Astrocyte (in vitro differentiated cells and primary cell): Measurements from ENCODE around the gene ASH1L. TPM values are rescaled to one million over a fixed set of nuclear protein-coding genes. Genes with fewer than 3 reads are reported as not detected.

Experiments
- DNase-seq: peaks from one replicate; pipeline ENCODE4 v3.0.0-alpha.2; 2010; ENCODE audit warnings: low read depth
- FAIRE-seq: peaks from 2 replicates; lab custom pipeline; 2011; peaks lifted over from hg19 to GRCh38; lab: Jason Lieb, UNC
- H2AFZ ChIP-seq: 2 replicates; pipeline ENCODE4 v1.6.0; 2012; ENCODE audit warnings: low read depth, low read length, inconsistent platforms
- H3K27ac ChIP-seq: 2 replicates; pipeline ENCODE4 v1.5.1; 2011; ENCODE audit warnings: low read depth, low read length, inconsistent platforms
- H3K27me3 ChIP-seq: 2 replicates; pipeline ENCODE4 v1.6.0; 2011; ENCODE audit warnings: low read length, inconsistent platforms; ENCODE audit not compliant: insufficient read depth
- H3K36me3 ChIP-seq: 2 replicates; pipeline ENCODE4 v1.5.1; 2011; ENCODE audit warnings: low read length, inconsistent platforms; ENCODE audit not compliant: insufficient read depth
- H3K4me1 ChIP-seq: 2 replicates; pipeline ENCODE4 v1.5.1; 2011; ENCODE audit warnings: low read length, inconsistent platforms; ENCODE audit not compliant: insufficient read depth
- H3K4me2 ChIP-seq: 2 replicates; pipeline ENCODE4 v1.6.0; 2012; ENCODE audit warnings: low read length, inconsistent platforms
- H3K4me3 ChIP-seq: 2 replicates; pipeline ENCODE4 v1.5.1; 2011; ENCODE audit warnings: low read depth, mild to moderate bottlenecking, low read length, inconsistent platforms; ENCODE audit not compliant: insufficient read depth
- H3K79me2 ChIP-seq: 2 replicates; pipeline ENCODE4 v1.6.0; 2012; ENCODE audit warnings: mild to moderate bottlenecking, low read length, inconsistent platforms; ENCODE audit not compliant: insufficient read depth
- H3K9ac ChIP-seq: 2 replicates; pipeline ENCODE4 v1.6.0; 2012; ENCODE audit warnings: mild to moderate bottlenecking, low read length, inconsistent platforms
- H3K9me3 ChIP-seq: 2 replicates; pipeline ENCODE4 v1.5.1; 2012; ENCODE audit warnings: low read depth, mild to moderate bottlenecking, low read length, inconsistent platforms; ENCODE audit not compliant: insufficient read depth
- H4K20me1 ChIP-seq: 2 replicates; pipeline ENCODE4 v1.6.0; 2012; ENCODE audit warnings: low read length, inconsistent platforms; ENCODE audit not compliant: insufficient read depth
- H3K27ac Mint-ChIP-seq: one replicate; pipeline ENCODE4 v1.8.0; 2021; ENCODE audit warnings: mild to moderate bottlenecking, mixed read lengths; ENCODE audit not compliant: unreplicated experiment
- H3K27me3 Mint-ChIP-seq: one replicate; pipeline ENCODE4 v1.8.0; 2021; ENCODE audit warnings: low read depth, mixed read lengths; ENCODE audit not compliant: unreplicated experiment
- H3K36me3 Mint-ChIP-seq: one replicate; pipeline ENCODE4 v1.8.0; 2021; ENCODE audit warnings: low read depth, mixed read lengths; ENCODE audit not compliant: unreplicated experiment
- H3K4me1 Mint-ChIP-seq: one replicate; pipeline ENCODE4 v1.8.0; 2021; ENCODE audit warnings: low read depth, mixed read lengths; ENCODE audit not compliant: unreplicated experiment
- H3K4me3 Mint-ChIP-seq: one replicate; pipeline ENCODE4 v1.8.0; 2021; ENCODE audit warnings: mild to moderate bottlenecking, moderate library complexity, mixed read lengths; ENCODE audit not compliant: unreplicated experiment
- H3K9me3 Mint-ChIP-seq: one replicate; pipeline ENCODE4 v1.8.0; 2021; ENCODE audit warnings: mild to moderate bottlenecking, mixed read lengths; ENCODE audit not compliant: unreplicated experiment
- EZH2 ChIP-seq: IDR thresholded peaks from 2 replicates; pipeline ENCODE4 v1.6.1; 2012; ENCODE audit warnings: mild to moderate bottlenecking, low read length, inconsistent platforms; ENCODE audit not compliant: insufficient read depth
- total RNA-seq: library from RNA; stranded (reverse); gene quantifications from 2 replicates; pipeline ENCODE4 v1.2.1, GENCODE V29; 2021
- TF ChIP-seq, protein P1 (sequence below): IDR thresholded peaks from 2 replicates; pipeline ENCODE4 v1.5.1; 2011; ENCODE audit warnings: low read depth, mild to moderate bottlenecking, inconsistent platforms, low read length, moderate library complexity; ENCODE audit not compliant: insufficient read depth

ASH1L gene
- total RNA-seq, 1 donor from 2014 or later = 31.1 TPM

DNA sequence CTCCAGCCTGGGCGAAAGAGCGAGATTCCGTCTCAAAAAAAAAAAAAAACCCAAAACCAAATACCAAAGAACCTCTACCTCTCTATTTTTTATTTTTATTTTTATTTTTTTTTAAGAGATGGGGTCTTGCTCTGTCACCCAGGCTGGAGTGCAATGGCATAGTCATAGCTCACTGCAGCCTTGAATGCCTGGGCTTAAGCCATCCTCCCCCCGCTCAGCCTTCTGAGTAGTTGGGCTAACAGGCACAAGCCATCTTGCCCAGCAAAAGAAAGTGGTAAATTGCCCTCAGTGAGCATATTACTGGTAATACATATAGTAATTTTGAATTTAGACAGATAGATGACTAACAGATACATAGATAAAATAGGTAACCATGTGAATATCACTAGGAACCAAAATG lies 77.4 kb downstream of the ASH1L start:
- H3K4me3 Mint-ChIP-seq = no peak overlapping the region
- peaks cover 21% of the 10 kb centered on the region for H4K20me1 ChIP-seq
- no peaks in the 10 kb centered on the region for H3K9me3 ChIP-seq
- no peak overlapping the region for H3K27ac ChIP-seq
- no peak overlapping the region for H3K9ac ChIP-seq
- peaks cover 12% of the 10 kb centered on the region for H3K36me3 ChIP-seq
- no peaks in the 10 kb centered on the region for H3K9me3 Mint-ChIP-seq
- H3K4me1 ChIP-seq = no peaks in the 10 kb centered on the region
- FAIRE-seq (no peak), DNase-seq (no peak)
- H3K4me2 ChIP-seq = no peak overlapping the region
- peaks cover 3% of the 10 kb centered on the region for H3K4me1 Mint-ChIP-seq
- no peak overlapping the region for H3K4me3 ChIP-seq
- peaks cover 16% of the 10 kb centered on the region for H3K36me3 Mint-ChIP-seq
- no peak for TF ChIP-seq EZH2
- TF ChIP-seq, protein P1, sequence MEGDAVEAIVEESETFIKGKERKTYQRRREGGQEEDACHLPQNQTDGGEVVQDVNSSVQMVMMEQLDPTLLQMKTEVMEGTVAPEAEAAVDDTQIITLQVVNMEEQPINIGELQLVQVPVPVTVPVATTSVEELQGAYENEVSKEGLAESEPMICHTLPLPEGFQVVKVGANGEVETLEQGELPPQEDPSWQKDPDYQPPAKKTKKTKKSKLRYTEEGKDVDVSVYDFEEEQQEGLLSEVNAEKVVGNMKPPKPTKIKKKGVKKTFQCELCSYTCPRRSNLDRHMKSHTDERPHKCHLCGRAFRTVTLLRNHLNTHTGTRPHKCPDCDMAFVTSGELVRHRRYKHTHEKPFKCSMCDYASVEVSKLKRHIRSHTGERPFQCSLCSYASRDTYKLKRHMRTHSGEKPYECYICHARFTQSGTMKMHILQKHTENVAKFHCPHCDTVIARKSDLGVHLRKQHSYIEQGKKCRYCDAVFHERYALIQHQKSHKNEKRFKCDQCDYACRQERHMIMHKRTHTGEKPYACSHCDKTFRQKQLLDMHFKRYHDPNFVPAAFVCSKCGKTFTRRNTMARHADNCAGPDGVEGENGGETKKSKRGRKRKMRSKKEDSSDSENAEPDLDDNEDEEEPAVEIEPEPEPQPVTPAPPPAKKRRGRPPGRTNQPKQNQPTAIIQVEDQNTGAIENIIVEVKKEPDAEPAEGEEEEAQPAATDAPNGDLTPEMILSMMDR = no peak
- H3K27ac Mint-ChIP-seq = no peak overlapping the region
- H3K27me3 Mint-ChIP-seq = no peaks in the 10 kb centered on the region
- H2AFZ ChIP-seq = no peak overlapping the region
- no peaks in the 10 kb centered on the region for H3K27me3 ChIP-seq
- H3K79me2 ChIP-seq = peaks cover 39% of the 10 kb centered on the region

DNA sequence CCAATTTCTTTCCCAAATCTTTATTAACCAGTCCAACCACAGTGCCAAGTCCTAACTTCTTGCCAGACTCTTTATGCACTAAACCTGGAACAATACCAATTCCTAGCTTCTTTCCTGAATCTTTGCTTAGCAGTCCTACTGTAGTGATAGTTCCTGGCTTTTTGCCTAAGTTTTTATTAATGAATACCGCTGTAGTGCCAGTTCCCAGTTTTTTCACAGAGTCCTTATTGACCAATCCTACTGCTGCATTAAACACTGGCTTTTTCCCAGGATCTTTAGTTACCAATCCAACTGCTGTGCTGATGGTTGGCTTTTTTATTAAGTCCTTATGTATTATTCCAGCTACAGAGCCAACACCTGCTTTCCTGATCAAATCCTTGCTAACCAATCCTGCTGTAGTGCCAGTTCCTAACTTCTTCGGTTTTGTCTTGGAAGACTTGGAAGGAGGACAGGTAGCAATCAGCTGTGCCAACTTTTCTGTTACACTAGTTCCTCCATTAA lies 80.8 kb downstream of the ASH1L start:
- Histone ChIP-seq H3K27ac (no peak overlapping the region), H4K20me1 (peaks cover 23% of the 10 kb centered on the region), H3K9me3 (no peaks in the 10 kb centered on the region), H3K36me3 (peaks cover 10% of the 10 kb centered on the region), H3K4me3 (no peak overlapping the region), H3K79me2 (peaks cover 20% of the 10 kb centered on the region), H3K27me3 (no peaks in the 10 kb centered on the region), H3K4me1 (peaks cover 9% of the 10 kb centered on the region), H3K4me2 (no peak overlapping the region), H2AFZ (no peak overlapping the region), H3K9ac (no peak overlapping the region)
- Mint-ChIP-seq H3K36me3 (peaks cover 30% of the 10 kb centered on the region), H3K4me1 (peaks cover 17% of the 10 kb centered on the region), H3K27me3 (no peaks in the 10 kb centered on the region), H3K27ac (no peak overlapping the region), H3K4me3 (no peak overlapping the region), H3K9me3 (no peaks in the 10 kb centered on the region)
- FAIRE-seq = peak; percentile 45
- DNase-seq = peak; percentile 30
- TF ChIP-seq EZH2 = no peak
- TF ChIP-seq, protein P1 = no peak

DNA sequence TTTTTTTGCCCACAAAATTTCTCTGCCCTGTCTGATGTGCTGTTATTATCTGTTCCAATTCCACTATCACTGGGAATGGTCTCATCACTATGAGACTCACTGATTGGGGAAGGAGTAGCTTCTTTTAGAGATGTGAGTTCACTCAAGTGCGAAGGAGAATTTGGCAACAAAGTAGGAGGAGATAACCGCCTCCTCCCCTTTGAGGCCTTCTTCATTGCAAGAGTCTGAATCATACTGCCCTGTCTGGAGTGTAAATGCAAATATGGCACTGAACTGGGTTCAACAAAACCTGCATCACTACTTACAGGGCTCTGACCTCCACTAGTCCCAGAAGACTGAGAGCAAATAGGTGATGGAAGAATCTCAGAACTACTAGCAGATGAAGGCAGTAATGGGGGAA lies 83.4 kb downstream of the ASH1L start:
- H3K4me1 ChIP-seq = peaks cover 9% of the 10 kb centered on the region
- peaks cover 17% of the 10 kb centered on the region for H3K79me2 ChIP-seq
- FAIRE-seq (peak; percentile 32), DNase-seq (peak; percentile 72)
- H3K27ac ChIP-seq = no peak overlapping the region
- H3K27ac Mint-ChIP-seq = peak overlapping the region; percentile 86
- H3K4me2 ChIP-seq = peak overlapping the region; percentile 17
- H4K20me1 ChIP-seq = peaks cover 25% of the 10 kb centered on the region
- H3K4me3 Mint-ChIP-seq = no peak overlapping the region
- TF ChIP-seq, protein P1 = no peak
- TF ChIP-seq EZH2 = no peak
- H2AFZ ChIP-seq = no peak overlapping the region
- peaks cover 30% of the 10 kb centered on the region for H3K36me3 Mint-ChIP-seq
- H3K4me3 ChIP-seq = no peak overlapping the region
- H3K9ac ChIP-seq = no peak overlapping the region
- H3K9me3 Mint-ChIP-seq = no peaks in the 10 kb centered on the region
- H3K36me3 ChIP-seq = peaks cover 10% of the 10 kb centered on the region
- peaks cover 14% of the 10 kb centered on the region for H3K4me1 Mint-ChIP-seq
- no peaks in the 10 kb centered on the region for H3K27me3 ChIP-seq
- no peaks in the 10 kb centered on the region for H3K9me3 ChIP-seq
- H3K27me3 Mint-ChIP-seq = no peaks in the 10 kb centered on the region
